ENCODE data around the gene PRDM11.

DNA sequence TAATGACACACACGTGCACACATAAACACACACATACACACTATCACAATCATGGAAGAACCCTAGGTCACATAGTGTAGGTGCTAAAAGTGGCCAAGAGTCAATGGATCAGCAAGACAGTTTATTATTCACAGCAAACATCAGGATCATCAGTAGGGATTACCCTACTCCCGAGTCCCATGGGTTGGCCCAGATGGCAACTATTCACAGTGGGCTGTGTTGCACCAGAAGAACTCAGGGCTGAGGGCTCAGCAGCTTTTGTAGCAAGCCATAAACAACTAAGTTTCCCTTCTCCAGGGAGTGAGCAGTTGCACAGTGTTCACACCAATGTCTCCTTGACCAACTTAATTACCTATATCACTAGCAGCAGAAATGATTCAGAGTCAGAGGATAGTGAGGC lies 20.8 kb downstream of the PRDM11 start:
- TF ChIP-seq HNF4A (conservative IDR thresholded peaks at IDR 0.05) = no peak
- TF ChIP-seq, protein P1, sequence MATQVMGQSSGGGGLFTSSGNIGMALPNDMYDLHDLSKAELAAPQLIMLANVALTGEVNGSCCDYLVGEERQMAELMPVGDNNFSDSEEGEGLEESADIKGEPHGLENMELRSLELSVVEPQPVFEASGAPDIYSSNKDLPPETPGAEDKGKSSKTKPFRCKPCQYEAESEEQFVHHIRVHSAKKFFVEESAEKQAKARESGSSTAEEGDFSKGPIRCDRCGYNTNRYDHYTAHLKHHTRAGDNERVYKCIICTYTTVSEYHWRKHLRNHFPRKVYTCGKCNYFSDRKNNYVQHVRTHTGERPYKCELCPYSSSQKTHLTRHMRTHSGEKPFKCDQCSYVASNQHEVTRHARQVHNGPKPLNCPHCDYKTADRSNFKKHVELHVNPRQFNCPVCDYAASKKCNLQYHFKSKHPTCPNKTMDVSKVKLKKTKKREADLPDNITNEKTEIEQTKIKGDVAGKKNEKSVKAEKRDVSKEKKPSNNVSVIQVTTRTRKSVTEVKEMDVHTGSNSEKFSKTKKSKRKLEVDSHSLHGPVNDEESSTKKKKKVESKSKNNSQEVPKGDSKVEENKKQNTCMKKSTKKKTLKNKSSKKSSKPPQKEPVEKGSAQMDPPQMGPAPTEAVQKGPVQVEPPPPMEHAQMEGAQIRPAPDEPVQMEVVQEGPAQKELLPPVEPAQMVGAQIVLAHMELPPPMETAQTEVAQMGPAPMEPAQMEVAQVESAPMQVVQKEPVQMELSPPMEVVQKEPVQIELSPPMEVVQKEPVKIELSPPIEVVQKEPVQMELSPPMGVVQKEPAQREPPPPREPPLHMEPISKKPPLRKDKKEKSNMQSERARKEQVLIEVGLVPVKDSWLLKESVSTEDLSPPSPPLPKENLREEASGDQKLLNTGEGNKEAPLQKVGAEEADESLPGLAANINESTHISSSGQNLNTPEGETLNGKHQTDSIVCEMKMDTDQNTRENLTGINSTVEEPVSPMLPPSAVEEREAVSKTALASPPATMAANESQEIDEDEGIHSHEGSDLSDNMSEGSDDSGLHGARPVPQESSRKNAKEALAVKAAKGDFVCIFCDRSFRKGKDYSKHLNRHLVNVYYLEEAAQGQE (IDR thresholded peaks at IDR 0.05) = no peak
- TF ChIP-seq, protein P2, sequence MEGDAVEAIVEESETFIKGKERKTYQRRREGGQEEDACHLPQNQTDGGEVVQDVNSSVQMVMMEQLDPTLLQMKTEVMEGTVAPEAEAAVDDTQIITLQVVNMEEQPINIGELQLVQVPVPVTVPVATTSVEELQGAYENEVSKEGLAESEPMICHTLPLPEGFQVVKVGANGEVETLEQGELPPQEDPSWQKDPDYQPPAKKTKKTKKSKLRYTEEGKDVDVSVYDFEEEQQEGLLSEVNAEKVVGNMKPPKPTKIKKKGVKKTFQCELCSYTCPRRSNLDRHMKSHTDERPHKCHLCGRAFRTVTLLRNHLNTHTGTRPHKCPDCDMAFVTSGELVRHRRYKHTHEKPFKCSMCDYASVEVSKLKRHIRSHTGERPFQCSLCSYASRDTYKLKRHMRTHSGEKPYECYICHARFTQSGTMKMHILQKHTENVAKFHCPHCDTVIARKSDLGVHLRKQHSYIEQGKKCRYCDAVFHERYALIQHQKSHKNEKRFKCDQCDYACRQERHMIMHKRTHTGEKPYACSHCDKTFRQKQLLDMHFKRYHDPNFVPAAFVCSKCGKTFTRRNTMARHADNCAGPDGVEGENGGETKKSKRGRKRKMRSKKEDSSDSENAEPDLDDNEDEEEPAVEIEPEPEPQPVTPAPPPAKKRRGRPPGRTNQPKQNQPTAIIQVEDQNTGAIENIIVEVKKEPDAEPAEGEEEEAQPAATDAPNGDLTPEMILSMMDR (IDR thresholded peaks at IDR 0.05; ENCODE audit: low read depth, low read length, missing input control) = no peak
- no peak for TF ChIP-seq TAF1 (conservative IDR thresholded peaks at IDR 0.05)
- TF ChIP-seq, protein P3, sequence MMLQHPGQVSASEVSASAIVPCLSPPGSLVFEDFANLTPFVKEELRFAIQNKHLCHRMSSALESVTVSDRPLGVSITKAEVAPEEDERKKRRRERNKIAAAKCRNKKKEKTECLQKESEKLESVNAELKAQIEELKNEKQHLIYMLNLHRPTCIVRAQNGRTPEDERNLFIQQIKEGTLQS (IDR thresholded peaks at IDR 0.05) = no peak
- TF ChIP-seq EGR1 (IDR thresholded peaks at IDR 0.05; ENCODE audit: low read depth in 2 of 2) = no peak
- TF ChIP-seq, protein P4, sequence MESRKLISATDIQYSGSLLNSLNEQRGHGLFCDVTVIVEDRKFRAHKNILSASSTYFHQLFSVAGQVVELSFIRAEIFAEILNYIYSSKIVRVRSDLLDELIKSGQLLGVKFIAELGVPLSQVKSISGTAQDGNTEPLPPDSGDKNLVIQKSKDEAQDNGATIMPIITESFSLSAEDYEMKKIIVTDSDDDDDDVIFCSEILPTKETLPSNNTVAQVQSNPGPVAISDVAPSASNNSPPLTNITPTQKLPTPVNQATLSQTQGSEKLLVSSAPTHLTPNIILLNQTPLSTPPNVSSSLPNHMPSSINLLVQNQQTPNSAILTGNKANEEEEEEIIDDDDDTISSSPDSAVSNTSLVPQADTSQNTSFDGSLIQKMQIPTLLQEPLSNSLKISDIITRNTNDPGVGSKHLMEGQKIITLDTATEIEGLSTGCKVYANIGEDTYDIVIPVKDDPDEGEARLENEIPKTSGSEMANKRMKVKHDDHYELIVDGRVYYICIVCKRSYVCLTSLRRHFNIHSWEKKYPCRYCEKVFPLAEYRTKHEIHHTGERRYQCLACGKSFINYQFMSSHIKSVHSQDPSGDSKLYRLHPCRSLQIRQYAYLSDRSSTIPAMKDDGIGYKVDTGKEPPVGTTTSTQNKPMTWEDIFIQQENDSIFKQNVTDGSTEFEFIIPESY (IDR thresholded peaks at IDR 0.05) = no peak
- no peak for TF ChIP-seq YY1 (IDR thresholded peaks at IDR 0.05)
- TF ChIP-seq RXRA (IDR thresholded peaks at IDR 0.05) = no peak

Measured in liver (tissue), 3 donors.